SU-DHL-6 (cell line): ENCODE measurements around the gene USF1.

ENCODE experiments used
- EZH2phosphoT487 ChIP-seq: fragments of 200-600 bp; sonication (generic), shearing (Covaris generic); conservative IDR thresholded peaks from 2 replicates; pipeline ENCODE4 v1.6.1; 2018; ENCODE audit warnings: mild to moderate bottlenecking, antibody characterized with exemption, low read length, moderate library complexity, mixed read lengths
- TF ChIP-seq, protein P1 (sequence below): fragments of 200-600 bp; sonication (generic); IDR thresholded peaks from one replicate; pipeline ENCODE4 v1.5.1; 2017; ENCODE audit warnings: antibody characterized with exemption, mild to moderate bottlenecking, low read length, moderate library complexity; ENCODE audit not compliant: insufficient read depth, poor library complexity, severe bottlenecking

DNA sequence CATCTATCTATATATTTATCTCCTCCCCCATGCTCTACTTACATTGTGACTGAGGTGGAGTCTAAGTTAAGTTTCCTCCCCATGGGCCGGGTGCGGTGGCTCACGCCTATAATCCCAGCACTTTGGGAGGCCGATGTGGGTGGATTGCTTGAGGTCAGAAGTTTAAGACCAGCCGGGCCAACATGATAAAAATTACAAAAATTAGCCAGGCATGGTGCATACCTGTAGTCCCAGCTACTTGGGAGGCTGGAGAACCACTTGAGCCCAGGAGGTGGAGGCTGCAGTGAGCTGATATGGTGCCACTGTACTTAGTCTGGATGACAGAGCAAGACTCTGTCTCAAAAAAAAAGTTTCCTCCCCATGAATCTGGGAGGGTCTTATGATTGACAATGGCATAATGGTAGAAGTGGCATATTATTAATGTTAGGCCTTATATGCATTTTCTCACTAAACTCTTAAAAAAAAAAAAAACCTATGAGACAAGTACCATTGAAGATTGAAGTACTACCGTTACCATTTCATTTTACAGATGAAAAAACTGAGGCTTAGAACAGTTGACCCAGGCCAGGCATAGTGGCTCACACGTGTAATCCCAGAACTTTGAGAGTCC is 36.1 kb downstream of the USF1 start:
- TF ChIP-seq, protein P1, sequence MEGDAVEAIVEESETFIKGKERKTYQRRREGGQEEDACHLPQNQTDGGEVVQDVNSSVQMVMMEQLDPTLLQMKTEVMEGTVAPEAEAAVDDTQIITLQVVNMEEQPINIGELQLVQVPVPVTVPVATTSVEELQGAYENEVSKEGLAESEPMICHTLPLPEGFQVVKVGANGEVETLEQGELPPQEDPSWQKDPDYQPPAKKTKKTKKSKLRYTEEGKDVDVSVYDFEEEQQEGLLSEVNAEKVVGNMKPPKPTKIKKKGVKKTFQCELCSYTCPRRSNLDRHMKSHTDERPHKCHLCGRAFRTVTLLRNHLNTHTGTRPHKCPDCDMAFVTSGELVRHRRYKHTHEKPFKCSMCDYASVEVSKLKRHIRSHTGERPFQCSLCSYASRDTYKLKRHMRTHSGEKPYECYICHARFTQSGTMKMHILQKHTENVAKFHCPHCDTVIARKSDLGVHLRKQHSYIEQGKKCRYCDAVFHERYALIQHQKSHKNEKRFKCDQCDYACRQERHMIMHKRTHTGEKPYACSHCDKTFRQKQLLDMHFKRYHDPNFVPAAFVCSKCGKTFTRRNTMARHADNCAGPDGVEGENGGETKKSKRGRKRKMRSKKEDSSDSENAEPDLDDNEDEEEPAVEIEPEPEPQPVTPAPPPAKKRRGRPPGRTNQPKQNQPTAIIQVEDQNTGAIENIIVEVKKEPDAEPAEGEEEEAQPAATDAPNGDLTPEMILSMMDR = no peak
- no peak for TF ChIP-seq EZH2phosphoT487
